Umbilical cord (tissue), 2 donors: ENCODE data around the gene PDP2. TPM values are rescaled to one million over a fixed set of nuclear protein-coding genes. Genes with fewer than 3 reads are reported as not detected.
A peak's percentile ranks its signal among the peaks of the same experiment; 100 is the strongest.
"Not testable (repeated sequence)": the region's sequence is repeated elsewhere in the genome, so short reads cannot be mapped to it uniquely, and the experiment has no call there.

Experiments used
- DNase-seq: peaks from one replicate; pipeline ENCODE4 v3.0.0-alpha.2; 2015; ENCODE audit warnings: low spot score
- total RNA-seq: library from RNA; depleted of rRNA; stranded (reverse); fragments of >200 nt; gene quantifications from one replicate; pipeline ENCODE4 v1.2.3, GENCODE V29; 2014; ENCODE audit warnings: low replicate concordance; ENCODE audit not compliant: insufficient read depth

PDP2 gene
- total RNA-seq, 1 donor from 2014 or later, result 16.4 TPM

DNA sequence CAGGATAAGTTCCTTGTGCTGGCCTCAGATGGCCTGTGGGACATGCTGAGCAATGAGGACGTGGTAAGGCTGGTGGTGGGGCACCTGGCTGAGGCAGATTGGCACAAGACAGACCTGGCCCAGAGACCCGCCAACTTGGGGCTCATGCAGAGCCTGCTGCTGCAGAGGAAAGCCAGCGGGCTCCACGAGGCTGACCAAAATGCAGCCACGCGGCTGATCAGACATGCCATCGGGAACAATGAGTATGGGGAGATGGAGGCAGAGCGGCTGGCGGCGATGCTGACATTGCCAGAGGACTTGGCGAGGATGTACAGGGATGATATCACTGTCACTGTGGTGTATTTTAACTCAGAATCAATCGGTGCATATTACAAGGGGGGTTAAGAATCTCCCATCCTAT is 5.2 kb downstream of the PDP2 start:
- no peak for DNase-seq

DNA sequence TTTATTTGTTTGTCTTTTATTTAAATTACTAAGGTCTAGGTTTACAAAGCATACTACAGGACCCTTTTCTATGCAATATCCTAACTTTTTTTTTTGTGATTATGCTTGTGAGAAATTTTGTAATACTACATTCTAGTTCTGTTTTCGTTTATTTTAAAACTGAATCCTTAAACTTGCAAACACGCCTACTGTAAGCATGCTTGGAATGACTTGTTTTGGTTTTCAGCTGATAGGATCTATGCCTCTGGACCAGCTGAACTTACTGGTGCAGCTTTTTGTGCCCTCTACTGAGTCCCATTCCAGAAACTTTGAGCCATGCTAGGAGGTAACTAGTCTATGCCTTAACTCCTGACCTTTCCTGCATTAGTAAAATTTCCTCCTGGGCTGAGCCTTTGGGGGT is 6.0 kb downstream of the PDP2 start:
- no peak for DNase-seq

DNA sequence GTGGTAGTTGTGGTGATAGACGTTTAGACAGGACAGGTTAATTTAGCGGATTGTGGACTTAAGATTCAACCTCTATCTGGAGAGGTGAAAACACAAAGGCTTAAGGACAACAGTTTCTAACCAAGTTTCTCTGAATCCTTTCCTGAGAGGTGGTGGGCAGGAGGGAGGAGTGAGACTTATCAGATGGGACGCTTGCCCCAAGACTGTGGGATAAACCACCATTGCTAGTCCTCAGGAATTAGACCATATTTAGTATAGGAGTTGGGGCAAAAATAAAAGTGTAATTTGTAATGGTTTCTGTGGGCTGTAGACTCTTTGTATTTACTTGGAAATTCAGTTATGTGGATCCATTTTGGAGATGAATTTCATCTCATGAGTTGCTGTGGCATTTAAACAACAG is 6.6 kb downstream of the PDP2 start:
- DNase-seq, result no peak

DNA sequence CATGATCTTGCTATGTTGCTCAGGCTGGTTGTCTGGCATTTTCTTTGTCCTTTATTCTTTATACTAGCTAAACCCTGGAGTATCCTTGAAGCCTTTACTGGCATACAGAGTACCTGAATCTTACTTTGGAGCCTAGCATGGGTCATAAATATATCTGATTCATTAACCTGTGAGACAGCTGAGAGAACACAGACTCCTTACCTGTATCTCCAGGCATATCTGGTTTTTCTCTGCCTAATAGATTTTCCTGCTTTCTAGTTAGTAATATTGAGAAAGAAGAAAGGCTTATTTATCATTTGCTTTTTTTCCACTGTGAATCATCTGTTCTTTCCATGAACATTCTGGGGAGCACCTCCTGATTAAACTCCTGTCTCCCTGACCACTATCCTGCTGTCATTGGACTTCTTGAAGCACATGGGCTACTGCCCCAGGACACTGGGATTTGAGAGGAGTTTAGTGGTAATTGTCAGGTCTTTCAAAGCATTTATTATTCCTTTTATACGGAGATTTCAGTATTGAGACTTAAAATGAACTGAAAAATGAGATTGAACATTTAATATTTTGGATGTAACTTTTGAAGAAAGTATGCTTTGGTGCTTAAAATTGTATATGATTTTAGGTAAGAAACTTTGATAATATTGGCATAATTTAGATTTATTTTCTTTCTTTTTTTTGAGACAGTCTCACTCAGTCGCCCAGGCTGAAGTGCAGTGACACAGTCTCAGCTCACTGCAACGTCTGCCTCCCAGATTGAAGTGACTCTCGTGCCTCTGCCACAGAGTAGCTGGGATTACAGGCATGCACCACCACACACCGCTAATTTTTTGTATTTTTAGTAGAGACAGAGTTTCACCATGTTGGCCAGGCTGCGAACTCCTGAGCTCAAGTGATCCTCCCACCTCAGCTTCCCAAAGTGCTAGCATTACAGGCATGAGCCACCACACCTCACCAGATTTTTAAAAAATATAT is 8.6 kb downstream of the PDP2 start:
- DNase-seq, result peak; percentile 60

DNA sequence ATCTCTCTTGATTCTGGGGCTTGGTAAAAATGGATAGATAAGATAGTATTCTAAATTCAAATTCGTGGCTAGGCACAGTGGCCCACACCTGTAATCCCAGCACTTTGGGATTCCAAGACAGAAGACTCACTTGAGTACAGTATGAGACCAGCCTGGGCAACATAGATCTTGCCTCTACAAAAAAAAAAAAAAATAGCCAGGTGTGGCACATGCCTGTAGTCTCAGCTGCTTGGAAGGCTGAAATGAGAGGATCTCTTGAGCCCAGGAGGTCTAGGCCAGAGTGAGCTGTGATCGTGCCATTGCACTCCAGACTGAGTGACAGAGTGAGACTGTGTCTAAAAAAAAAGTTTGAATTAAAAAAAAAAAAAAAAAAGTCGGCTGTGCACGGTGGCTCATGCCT is 9.3 kb downstream of the PDP2 start:
- no peak for DNase-seq

DNA sequence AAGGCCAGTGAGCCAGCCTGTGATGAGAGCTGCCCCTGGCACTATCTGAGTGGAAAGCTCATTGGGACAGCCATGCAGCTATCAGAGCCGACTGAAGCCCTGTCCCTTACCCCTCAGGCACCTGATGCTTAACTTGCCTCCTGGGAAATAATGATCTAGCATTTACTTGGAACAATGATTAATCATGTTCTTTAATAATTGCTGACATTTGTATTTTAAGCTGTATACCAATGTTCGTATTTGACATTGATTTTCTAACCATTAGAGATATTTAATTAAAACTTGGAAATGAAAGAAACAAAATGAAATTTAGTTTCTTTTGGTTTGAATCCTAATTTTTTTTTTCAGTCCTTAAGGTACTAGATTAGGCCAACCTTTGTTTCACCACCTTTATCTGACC is 10.5 kb downstream of the PDP2 start:
- DNase-seq, result no peak

DNA sequence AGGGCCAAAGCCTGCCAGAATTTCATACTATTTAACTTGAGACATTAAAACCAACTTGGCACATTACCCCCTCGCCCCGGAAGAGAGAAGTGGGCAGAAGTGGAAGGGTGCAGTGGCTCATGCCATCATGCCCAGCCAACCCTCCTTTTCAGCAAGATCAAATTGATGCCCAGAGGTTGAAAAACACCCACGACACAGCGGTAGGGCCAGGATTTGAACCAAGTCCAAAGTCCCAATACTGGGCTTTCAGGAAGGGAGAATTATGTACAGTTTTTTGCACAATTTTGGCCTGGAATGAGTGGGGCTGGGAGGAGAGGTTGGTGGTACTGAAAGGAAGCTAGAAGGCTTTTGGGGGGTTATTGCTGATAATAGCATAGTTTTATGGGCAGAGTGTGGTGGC is 11.0 kb downstream of the PDP2 start:
- DNase-seq, result no peak

DNA sequence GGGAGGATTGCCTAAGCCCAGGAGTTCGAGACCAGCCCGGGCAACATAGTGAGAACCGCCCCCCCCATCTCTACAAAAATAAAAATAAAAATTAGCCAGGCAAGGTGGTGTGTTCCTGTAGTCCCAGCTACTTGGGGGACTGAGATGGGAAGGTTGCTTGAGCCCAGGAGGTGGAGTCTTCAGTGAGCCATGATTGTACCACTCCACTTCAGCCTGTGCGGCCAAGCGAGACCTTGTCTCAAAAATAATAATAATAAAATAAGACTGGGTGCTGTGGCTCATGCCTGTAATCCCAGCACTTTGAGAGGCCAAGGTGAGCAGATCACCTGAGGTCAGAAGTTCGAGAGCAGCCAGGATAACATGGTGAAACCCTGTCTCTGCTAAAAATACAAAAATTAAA is 11.5 kb downstream of the PDP2 start:
- DNase-seq, result no peak

DNA sequence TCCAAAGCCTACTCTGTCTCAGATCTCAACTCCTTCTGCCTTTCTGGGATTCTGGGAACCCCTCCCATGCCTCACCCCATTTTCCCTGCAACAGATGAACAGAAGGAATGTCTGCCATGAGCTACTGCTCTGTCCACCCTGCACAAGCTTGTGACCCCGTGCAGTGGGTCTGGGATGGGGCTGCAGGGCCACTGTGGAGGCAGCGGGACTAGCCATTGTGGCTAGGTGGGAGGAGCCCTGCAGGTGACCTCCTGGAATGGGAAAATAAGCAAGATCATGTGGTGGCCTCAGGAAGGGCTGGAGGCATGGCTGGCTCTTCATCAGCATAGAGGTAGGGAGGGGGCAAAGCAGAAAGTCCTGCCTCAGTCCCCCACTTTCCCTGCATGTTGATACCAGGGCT is 13.7 kb downstream of the PDP2 start:
- DNase-seq, result no peak

DNA sequence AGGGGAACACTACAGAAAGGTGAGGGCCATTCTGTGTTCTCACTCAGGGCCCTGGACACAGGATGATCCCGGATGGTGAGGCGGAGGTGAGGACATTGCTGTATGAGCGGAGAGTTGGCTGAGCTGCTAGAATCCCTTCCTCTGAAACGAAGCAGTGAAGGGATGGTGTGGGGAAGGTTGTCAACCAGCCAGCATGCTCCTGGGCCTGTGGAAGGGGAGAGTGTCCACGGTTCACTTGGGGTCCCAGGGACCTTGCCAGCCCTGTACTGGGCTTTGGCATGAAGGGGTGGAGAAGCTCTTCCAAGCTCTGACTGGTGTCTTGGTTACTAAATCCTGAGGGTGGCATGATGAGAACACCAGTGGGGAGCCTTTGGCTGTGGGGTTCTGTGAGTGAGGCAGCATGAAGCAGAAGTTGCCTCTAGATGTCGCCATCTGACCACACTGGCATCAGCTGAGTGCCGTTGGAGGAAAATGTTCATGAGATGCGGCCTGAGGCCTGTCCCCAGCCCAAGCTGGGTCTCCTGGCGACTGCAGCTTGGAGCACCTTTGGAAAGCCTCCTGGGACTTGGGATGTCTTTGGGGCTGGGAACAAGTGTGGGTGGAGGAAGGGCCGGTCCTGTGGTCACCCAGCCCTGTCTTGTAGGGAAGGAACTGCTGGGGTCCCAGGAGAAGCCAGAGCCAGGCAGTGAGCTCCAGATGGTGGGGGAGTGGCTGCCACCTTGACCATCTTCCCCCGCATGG is 14.8 kb downstream of the PDP2 start:
- peak; percentile 83 for DNase-seq

DNA sequence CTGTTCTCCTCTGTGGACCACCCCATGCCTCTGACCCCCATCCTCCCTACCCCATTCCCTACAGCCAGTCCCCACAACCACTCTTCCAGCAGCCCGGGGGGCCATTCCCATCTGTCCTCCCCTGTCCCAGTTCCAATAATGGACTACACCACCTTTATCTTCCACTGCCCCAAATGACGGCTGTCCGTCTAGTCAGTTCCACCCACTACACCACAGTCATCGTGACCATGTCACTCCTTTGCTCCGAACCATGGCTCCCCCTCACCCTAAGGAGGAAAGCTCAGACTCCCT is 15.3 kb downstream of the PDP2 start:
- no peak for DNase-seq

DNA sequence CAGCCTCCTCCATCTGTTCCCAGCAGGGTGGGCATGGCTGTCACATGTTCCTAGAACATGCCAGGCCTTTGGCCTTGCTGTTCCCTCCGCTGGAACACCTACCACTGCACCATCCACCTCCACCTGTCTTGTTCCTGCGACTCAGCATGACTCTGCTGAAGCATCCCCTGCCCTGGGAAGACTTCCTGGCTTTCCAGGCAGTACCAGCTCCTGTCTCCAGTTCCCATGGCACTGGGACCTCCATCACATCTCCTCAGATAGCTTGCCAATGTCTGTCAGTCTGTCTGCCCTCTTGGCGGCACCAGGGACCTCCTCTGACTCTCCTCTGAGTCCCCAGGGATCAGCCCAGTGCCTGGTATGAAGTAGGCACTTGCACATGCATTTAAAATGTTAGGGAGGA is 15.7 kb downstream of the PDP2 start:
- DNase-seq, result no peak

DNA sequence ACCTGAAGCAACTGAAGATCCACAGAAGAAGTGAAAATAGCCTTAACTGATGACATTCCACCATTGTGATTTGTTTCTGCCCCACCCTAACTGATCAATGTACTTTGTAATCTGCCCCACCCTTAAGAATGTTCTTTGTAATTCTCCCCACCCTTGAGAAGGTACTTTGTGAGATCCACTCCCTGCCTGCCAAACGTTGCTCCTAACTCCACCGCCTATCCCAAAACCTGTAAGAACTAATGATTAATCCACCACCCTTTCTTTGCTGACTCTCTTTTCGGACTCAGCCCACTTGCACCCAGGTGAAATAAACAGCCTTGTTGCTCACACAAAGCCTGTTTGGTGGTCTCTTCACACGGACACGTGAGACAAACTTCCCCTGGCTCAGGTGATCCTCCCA is 16.4 kb downstream of the PDP2 start:
- not testable (repeated sequence) for DNase-seq

DNA sequence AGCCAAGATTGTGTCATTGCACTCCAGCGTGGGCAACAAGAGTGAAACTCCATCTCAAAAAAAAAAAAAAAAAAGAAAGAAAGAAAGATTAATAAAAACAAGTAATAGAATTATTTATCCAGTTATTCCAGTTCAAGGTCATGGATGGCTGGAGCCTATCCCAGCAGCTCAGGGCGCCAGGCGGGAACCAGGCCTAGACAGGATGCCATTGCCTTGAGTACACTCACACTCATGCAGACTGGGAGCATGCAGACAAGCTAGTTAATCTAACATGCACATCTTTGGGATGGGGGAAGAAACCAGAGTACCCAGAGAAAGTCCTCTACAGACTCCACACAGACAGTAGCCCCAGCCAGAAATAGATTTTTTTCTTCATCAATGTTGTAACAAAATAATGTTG is 17.9 kb downstream of the PDP2 start:
- DNase-seq, result peak; percentile 52

DNA sequence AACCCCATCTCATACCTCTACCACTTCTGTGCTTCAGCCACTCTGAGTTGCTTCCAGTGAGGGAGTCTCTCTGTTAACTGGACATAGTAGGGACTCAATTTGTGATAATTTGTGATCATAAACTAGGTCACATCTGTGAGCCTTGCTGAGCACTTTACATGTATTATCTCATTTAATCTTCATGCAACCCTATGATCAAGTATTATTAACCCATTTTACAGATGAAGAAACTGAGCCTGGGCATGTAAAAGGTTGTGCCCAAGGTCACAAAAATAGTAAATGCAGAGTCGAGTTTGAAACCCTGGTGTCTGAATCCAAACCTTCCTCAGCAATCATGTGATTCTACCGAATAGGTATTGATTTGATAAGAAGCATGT is 18.6 kb downstream of the PDP2 start:
- no peak for DNase-seq

DNA sequence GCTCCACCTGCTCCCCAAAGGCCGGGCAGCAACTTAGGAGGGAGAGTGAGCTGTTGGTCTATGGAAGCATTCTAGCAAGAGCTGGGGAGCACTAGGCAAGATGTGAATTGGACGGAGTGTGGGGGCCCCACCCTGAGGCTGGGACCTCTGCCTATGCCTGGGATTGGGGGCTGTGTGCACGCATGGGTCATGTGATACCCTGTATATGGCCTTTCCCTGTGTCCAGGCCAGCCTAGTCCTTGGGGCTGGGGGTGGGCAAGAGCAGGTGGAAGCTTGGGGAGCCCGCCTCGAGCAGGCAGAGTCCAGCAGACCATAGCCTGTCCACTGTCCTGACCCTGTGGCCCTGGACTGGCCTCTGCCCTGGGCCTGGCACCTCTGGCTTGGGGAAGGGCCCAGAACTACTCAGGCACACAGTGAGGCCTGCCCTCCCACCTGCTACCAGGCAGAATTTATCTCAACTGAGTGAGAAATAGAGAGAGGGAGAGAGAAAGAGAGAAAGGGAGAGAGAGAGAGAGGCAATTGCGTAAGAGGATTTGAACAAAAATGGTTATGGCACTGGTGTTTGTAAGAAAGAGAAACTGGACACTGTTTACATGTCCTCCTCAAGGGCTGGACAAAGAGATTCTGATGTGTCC is 19.1 kb downstream of the PDP2 start:
- DNase-seq, result peak; percentile 55

DNA sequence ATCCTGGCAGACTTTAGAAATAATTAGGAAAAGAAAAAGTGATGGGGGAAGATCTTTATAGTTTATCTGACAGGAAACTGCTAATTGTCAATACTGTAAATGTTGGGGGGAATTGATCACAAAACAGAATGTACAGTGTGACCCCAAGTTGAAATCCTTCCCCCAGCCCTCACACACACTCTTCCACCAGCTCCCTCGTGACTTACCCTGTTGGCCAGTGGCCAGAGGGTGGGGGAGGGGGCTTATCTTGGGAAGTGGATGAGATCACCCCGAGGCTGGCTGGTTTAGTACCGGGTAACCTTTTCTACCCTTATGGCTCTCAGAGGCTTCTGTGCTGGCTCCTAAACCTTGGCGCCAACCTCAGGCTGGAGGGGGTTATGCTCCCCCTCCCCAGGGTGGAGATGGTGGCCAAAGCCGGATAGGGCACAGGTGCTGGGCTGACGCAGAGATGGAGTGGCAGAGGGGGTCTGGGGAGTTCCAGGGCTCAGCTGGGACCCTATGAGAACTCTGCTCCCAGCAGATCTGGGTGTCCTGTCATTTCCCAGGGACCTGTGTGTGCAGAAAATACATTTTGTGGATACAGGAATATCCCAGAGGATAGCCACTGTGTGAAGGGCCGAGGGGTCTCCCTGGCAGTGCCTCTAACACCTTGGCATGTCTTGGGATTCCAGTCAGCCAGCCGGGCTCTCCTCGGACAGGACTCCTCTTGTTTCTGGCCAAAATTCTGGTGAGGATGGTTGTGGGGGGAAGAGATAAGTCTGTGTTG is 19.8 kb downstream of the PDP2 start:
- peak; percentile 85 for DNase-seq

DNA sequence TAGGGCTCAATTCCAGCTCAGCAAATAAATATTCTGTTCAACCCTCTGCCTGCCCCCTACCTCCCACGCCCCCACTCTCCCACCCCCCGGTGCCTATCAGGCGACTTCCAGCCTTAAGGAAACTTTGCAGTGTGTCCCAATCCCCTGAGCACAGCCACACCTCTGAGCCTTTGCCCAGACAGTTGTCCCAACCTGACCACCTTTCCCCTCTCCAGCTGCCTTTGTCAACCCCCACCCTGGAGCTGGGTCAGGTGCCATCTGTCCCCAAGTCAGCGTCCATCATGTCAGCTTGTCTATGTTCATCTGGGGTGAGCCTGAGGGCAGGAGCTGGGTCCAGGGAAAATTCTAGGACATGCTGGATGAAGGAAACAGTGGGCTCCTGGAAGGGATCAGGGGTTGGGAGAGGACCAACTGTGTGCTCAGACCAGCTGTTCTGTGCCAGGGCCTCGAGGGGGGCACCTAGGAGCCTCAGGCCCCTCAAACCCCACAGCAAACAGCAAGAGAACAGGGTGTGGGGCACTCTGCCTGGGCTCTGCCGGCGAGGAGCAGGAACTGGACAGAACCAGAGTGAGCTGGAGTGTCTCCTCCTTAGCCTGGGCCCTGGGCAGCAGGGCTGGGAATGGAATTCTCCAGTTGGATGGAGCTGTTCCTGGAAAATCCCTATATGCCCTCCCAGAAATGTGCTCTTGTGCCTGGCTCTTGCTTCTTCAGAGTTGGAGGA is 20.6 kb downstream of the PDP2 start:
- peak; percentile 81 for DNase-seq

DNA sequence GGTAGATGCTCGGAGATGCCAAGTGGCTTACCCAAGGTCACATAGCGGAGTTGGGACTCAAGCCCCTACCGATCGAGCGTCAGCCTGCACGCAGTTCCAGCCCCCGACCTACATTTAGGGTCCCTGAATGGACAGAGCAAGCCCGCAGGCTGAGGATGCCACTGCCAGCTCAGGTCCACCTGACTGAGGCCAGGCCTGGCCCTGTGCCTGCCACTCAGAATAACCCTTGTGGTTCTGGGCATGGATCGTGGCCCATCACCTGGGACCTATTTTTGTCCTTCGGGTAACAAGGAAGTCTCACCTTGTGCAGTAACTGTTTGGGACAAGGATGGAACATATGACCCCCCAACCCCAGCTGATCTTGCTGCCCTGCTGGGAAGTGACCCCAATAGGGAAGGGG is 21.3 kb downstream of the PDP2 start:
- no peak for DNase-seq

DNA sequence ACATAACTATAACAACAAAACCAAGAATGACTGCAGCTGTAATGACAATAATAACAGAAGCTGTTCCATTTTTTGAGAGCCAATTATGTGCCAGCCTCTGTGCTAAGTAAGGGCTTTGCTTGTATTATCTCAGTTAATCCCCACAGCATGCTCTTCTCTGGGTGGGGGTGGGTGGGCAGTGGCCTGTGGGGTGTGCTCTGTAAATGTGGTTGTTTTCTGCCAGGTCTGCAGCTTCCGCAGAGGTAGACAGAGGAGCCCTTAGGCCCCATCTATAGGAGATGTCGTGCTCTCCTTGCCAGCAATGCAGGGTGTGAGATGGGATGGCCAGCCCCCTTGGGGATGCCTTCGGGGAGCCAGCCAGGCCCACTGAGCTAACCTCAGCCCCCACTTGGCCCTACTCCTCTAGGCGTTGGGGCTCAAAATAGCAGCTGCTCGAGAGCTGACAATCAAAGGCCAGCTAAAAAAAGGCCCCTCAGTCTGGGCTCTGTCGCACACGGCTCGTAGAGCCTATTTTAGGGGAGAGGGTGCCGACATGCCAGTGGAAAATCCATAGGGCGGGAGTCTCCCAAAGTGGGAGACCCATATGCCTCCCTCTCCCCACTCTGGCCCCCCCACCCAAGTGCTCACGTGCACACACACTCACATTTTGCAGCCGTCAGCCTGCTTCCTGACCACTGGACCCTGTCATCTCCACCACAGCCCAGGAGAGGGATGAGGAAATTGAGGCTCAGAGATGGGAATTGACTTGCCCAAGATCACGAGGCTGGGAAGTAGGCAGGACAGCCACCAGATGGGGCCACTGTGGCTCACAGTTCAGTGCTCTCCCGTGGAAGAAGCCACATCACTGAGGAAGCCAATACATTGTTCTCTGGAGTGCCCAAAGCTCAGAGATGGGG is 22.6 kb downstream of the PDP2 start:
- peak; percentile 35 for DNase-seq
